ENCODE results near the gene AKNA.

Gene AKNA

DNA sequence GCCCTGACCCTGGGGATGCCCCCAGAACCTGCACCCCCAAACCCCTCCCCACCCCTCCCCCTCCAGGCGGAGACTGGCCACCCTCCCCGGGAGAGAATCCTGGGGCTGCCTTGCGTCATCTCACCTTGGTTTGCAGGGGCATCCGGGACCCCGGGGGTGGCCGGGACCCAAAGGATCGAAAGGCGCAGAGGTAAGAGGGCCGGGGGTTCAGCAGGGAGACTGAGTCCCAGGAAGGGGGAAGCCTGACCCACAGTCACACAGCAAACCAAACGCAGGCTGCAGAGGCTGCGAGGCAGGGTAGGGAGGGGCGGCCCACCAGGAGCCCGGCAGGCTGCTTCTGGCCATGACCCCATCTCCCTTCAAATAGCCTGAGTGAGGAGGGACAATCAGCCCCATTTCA is 98.7 kb downstream of the AKNA start:
- Histone ChIP-seq H3K27me3 (ENCODE audit: control insufficient read depth in 1 of 2, insufficient read depth in 2 of 2, low read length in 2 of 2) (no peaks in the 10 kb centered on the region), H3K36me3 (ENCODE audit: control insufficient read depth in 1 of 2, insufficient read depth in 2 of 2, low read length in 2 of 2) (no peaks in the 10 kb centered on the region), H3K27ac (ENCODE audit: low read depth, low read length) (no peak overlapping the region), H3K4me3 (ENCODE audit: low read depth in 1 of 2, low read length in 2 of 2) (no peak overlapping the region), H3K4me1 (ENCODE audit: control insufficient read depth in 1 of 2, insufficient read depth in 2 of 2, low read length in 2 of 2) (peaks cover 0 to 3% of the 10 kb centered on the region in 2 donors), H3K9me3 (ENCODE audit: control insufficient read depth in 1 of 2, low read length in 2 of 2) (no peaks in the 10 kb centered on the region), H3K9ac (ENCODE audit: low read depth in 1 of 2, low read length in 2 of 2) (no peak overlapping the region)

- H3K27ac ChIP-seq (ENCODE audit: low read depth, low read length): no peak overlapping the region
Measured at GRCh38 chr9:114288193-114289091, 99.3 kb downstream of the AKNA start.

GRCh38 chr9:114287763-114288192 is 100.0 kb downstream of the AKNA start:
- Histone ChIP-seq H3K27ac (ENCODE audit: low read depth, low read length) (no peak overlapping the region), H3K27me3 (ENCODE audit: control insufficient read depth in 1 of 2, insufficient read depth in 2 of 2, low read length in 2 of 2) (no peaks in the 10 kb centered on the region), H3K36me3 (ENCODE audit: control insufficient read depth in 1 of 2, insufficient read depth in 2 of 2, low read length in 2 of 2) (no peaks in the 10 kb centered on the region), H3K4me1 (ENCODE audit: control insufficient read depth in 1 of 2, insufficient read depth in 2 of 2, low read length in 2 of 2) (peaks cover 3% of the 10 kb centered on the region in 2 donors), H3K9ac (ENCODE audit: low read depth in 1 of 2, low read length in 2 of 2) (no peak overlapping the region), H3K4me3 (ENCODE audit: low read depth in 1 of 2, low read length in 2 of 2) (no peak overlapping the region), H3K9me3 (ENCODE audit: control insufficient read depth in 1 of 2, low read length in 2 of 2) (no peaks in the 10 kb centered on the region)

More at GRCh38 chr9:114288193-114289091, 99.3 kb downstream of the AKNA start:
- Histone ChIP-seq H3K9ac (ENCODE audit: low read depth in 1 of 2, low read length in 2 of 2) (no peak overlapping the region), H3K4me1 (ENCODE audit: control insufficient read depth in 1 of 2, insufficient read depth in 2 of 2, low read length in 2 of 2) (peaks cover 0 to 3% of the 10 kb centered on the region in 2 donors), H3K36me3 (ENCODE audit: control insufficient read depth in 1 of 2, insufficient read depth in 2 of 2, low read length in 2 of 2) (no peaks in the 10 kb centered on the region), H3K4me3 (ENCODE audit: low read depth in 1 of 2, low read length in 2 of 2) (no peak overlapping the region), H3K27me3 (ENCODE audit: control insufficient read depth in 1 of 2, insufficient read depth in 2 of 2, low read length in 2 of 2) (no peaks in the 10 kb centered on the region), H3K9me3 (ENCODE audit: control insufficient read depth in 1 of 2, low read length in 2 of 2) (no peaks in the 10 kb centered on the region)

GRCh38 chr9:114287001-114287762 is 100.6 kb downstream of the AKNA start:
- Histone ChIP-seq H3K4me1 (ENCODE audit: control insufficient read depth in 1 of 2, insufficient read depth in 2 of 2, low read length in 2 of 2) (peaks cover 3 to 4% of the 10 kb centered on the region in 2 donors), H3K27me3 (ENCODE audit: control insufficient read depth in 1 of 2, insufficient read depth in 2 of 2, low read length in 2 of 2) (no peaks in the 10 kb centered on the region), H3K9me3 (ENCODE audit: control insufficient read depth in 1 of 2, low read length in 2 of 2) (no peaks in the 10 kb centered on the region), H3K36me3 (ENCODE audit: control insufficient read depth in 1 of 2, insufficient read depth in 2 of 2, low read length in 2 of 2) (no peaks in the 10 kb centered on the region), H3K27ac (ENCODE audit: low read depth, low read length) (no peak overlapping the region), H3K4me3 (ENCODE audit: low read depth in 1 of 2, low read length in 2 of 2) (no peak overlapping the region), H3K9ac (ENCODE audit: low read depth in 1 of 2, low read length in 2 of 2) (no peak overlapping the region)

DNA sequence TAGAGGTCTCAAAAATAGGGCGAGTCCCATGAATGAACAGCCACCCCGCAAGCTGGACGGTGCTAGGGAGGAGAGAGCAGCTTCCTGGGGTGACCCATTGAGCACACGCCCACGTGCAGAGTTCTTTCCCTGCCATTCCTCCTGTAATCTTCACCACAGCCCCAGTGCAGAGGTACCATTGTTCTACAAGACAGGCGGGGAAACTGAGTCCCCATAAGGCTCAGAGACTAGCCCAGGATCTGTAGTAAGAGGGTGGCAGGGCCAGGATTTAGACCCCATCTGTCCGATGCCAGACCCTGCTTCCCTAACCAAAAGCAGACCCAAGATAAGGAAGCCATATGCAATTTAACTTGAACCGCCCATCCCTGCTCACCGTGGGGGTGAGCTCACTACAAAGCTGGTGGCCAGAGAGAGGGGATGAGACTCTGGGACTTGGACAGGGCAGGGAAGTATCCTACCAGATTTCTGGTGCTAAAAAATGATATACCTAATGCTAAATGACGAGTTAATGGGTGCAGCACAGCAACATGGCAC is 101.6 kb downstream of the AKNA start:
- H3K4me3 ChIP-seq (ENCODE audit: low read depth in 1 of 2, low read length in 2 of 2): no peak overlapping the region
- H3K27me3 ChIP-seq (ENCODE audit: control insufficient read depth in 1 of 2, insufficient read depth in 2 of 2, low read length in 2 of 2): no peaks in the 10 kb centered on the region
- peaks cover 9 to 10% of the 10 kb centered on the region in 2 donors for H3K4me1 ChIP-seq (ENCODE audit: control insufficient read depth in 1 of 2, insufficient read depth in 2 of 2, low read length in 2 of 2)
- H3K36me3 ChIP-seq (ENCODE audit: control insufficient read depth in 1 of 2, insufficient read depth in 2 of 2, low read length in 2 of 2): no peaks in the 10 kb centered on the region
- H3K27ac ChIP-seq (ENCODE audit: low read depth, low read length): no peak overlapping the region
- H3K9me3 ChIP-seq (ENCODE audit: control insufficient read depth in 1 of 2, low read length in 2 of 2): no peaks in the 10 kb centered on the region
- no peak overlapping the region for H3K9ac ChIP-seq (ENCODE audit: low read depth in 1 of 2, low read length in 2 of 2)

DNA sequence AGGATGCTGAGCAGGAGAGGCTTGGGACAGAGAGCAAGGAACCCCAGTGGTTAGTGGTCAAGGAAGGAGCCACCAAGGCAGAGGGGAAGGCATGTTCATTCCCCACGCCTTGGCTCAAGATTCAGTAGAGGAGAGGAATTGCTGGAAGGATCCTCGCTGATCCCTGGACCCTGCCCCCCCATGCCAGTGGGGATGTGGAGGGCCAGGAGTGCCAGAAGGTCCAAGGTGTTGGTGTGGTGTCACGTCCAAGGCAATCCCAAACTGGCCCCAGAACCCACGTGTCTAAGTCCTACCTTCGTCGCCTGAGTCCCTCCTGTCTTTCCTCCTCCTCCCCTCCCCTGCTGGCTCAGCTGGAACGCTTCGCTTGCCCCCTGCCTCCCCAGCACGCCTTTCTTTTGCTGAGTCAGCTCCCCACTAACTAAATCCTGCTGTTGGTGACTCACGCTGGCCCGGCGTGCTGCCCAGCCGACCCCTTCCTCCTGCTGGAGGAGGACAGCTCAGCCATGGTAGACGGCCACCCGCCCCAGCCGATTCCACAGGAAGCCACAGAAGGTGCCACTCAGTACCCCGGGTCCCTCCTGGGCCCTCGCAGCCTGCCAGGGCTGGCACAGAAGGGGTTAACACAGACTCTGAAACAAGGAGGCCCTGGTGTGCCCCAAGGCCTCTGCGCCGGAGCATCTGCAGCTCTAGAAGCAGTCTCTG is 102.5 kb downstream of the AKNA start:
- Histone ChIP-seq H3K4me1 (ENCODE audit: control insufficient read depth in 1 of 2, insufficient read depth in 2 of 2, low read length in 2 of 2) (peaks cover 10 to 12% of the 10 kb centered on the region in 2 donors), H3K4me3 (ENCODE audit: low read depth in 1 of 2, low read length in 2 of 2) (no peak overlapping the region), H3K9ac (ENCODE audit: low read depth in 1 of 2, low read length in 2 of 2) (no peak overlapping the region), H3K9me3 (ENCODE audit: control insufficient read depth in 1 of 2, low read length in 2 of 2) (no peaks in the 10 kb centered on the region), H3K36me3 (ENCODE audit: control insufficient read depth in 1 of 2, insufficient read depth in 2 of 2, low read length in 2 of 2) (no peaks in the 10 kb centered on the region), H3K27me3 (ENCODE audit: control insufficient read depth in 1 of 2, insufficient read depth in 2 of 2, low read length in 2 of 2) (no peaks in the 10 kb centered on the region), H3K27ac (ENCODE audit: low read depth, low read length) (no peak overlapping the region)

DNA sequence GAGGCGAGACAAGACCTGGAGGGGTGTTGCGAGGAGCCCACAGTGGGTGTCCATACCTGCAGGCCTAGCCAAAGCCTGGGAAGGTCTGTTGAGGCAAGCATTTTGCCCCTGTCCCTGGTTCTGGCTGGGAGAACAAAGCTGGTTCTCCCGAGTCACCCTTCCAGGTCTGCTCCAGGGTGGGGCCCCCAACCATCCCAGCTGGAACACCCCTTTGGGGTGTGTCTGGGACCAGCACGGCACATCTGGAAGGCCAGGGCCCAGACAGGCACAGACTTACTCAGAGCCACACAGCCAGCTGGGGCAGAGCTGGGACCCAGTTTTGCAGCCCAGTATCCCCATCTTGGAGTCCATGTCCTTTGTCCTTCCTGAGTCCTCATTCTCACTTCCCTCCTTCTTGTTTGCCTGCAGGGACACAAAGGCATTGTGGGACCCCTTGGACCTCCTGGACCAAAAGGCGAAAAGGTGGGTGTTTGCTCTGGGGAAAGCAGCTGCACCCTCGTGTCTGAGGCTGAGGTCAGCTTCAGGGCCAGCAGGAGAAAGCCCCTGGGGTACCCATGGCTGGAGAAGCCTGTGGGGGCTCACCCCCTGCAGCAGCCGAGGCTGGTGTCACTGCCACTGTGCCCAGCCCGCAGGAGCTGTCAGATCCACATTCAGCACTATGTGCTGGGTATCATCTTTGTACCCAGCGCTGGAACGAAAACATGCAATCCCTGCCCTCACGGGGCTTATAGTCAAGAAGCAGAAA is 103.3 kb downstream of the AKNA start:
- H3K36me3 ChIP-seq (ENCODE audit: control insufficient read depth in 1 of 2, insufficient read depth in 2 of 2, low read length in 2 of 2): no peaks in the 10 kb centered on the region

More for the DNA sequence above, 103.3 kb downstream of the AKNA start:
- Histone ChIP-seq H3K4me3 (ENCODE audit: low read depth in 1 of 2, low read length in 2 of 2) (no peak overlapping the region), H3K27me3 (ENCODE audit: control insufficient read depth in 1 of 2, insufficient read depth in 2 of 2, low read length in 2 of 2) (no peaks in the 10 kb centered on the region), H3K4me1 (ENCODE audit: control insufficient read depth in 1 of 2, insufficient read depth in 2 of 2, low read length in 2 of 2) (peaks cover 10 to 12% of the 10 kb centered on the region in 2 donors), H3K9me3 (ENCODE audit: control insufficient read depth in 1 of 2, low read length in 2 of 2) (no peaks in the 10 kb centered on the region), H3K9ac (ENCODE audit: low read depth in 1 of 2, low read length in 2 of 2) (no peak overlapping the region), H3K27ac (ENCODE audit: low read depth, low read length) (no peak overlapping the region)
